SK-N-SH treated with all-trans-retinoic acid at 6 μM for 48 hours (cell line): ENCODE results near the gene XPOT.

Experiments used
- ATAC-seq: fragments of 200-7000 bp; cut with Tn5 transposase; 3 replicates; pipeline ENCODE4 v1.9.1; 2020; ENCODE audit warnings: mild to moderate bottlenecking, moderate library complexity
- ARNTL ChIP-seq: fragments of 450-650 bp; formaldehyde crosslinking; IDR thresholded peaks from 2 replicates; pipeline ENCODE4 v1.5.0; 2020; ENCODE audit warnings: low read depth, mild to moderate bottlenecking, moderate library complexity, borderline replicate concordance
- BACH2 ChIP-seq: fragments of 250-450 bp; sonication (Bioruptor Pico); IDR thresholded peaks from 2 replicates; pipeline ENCODE4 v1.9.0; 2021; ENCODE audit warnings: mild to moderate bottlenecking, borderline replicate concordance
- CSDC2 ChIP-seq: fragments of 250-450 bp; sonication (Bioruptor Pico); IDR thresholded peaks from 2 replicates; pipeline ENCODE4 v1.5.0; 2020; ENCODE audit warnings: mild to moderate bottlenecking, moderate library complexity
- ESRRG ChIP-seq: fragments of 250-450 bp; sonication (Bioruptor Pico); IDR thresholded peaks from 2 replicates; pipeline ENCODE4 v1.6.1; 2021; ENCODE audit warnings: mild to moderate bottlenecking
- GLIS3 ChIP-seq: fragments of 250-450 bp; sonication (Bioruptor Pico); IDR thresholded peaks from 2 replicates; pipeline ENCODE4 v1.5.0; 2020; ENCODE audit warnings: mild to moderate bottlenecking, moderate library complexity
- ISL1 ChIP-seq: fragments of 250-450 bp; sonication (Bioruptor Pico); IDR thresholded peaks from 2 replicates; pipeline ENCODE4 v2.1.2; 2022; ENCODE audit warnings: mild to moderate bottlenecking, moderate library complexity
- OSR1 ChIP-seq: fragments of 250-450 bp; sonication (Bioruptor Pico); IDR thresholded peaks from 2 replicates; pipeline ENCODE4 v1.8.0; 2022; ENCODE audit warnings: moderate library complexity, mild to moderate bottlenecking, inconsistent platforms
- PPARA ChIP-seq: fragments of 250-450 bp; sonication (Bioruptor Pico); IDR thresholded peaks from 2 replicates; pipeline ENCODE4 v1.5.0; 2020; ENCODE audit warnings: mild to moderate bottlenecking, borderline replicate concordance
- RARB ChIP-seq: fragments of 250-450 bp; sonication (Bioruptor Pico); IDR thresholded peaks from 2 replicates; pipeline ENCODE4 v1.8.0; 2021; ENCODE audit warnings: mild to moderate bottlenecking, moderate library complexity
- SNAI2 ChIP-seq: fragments of 250-450 bp; sonication (Bioruptor Pico); IDR thresholded peaks from 2 replicates; pipeline ENCODE4 v1.5.0; 2020; ENCODE audit warnings: mild to moderate bottlenecking, moderate library complexity
- TCF4 ChIP-seq: fragments of 250-450 bp; sonication (Bioruptor Pico); IDR thresholded peaks from 2 replicates; pipeline ENCODE4 v1.8.0; 2021; ENCODE audit warnings: mild to moderate bottlenecking, moderate library complexity, borderline replicate concordance
- TOX ChIP-seq: fragments of 250-450 bp; sonication (Bioruptor Pico); IDR thresholded peaks from 2 replicates; pipeline ENCODE4 v1.8.0; 2021; ENCODE audit warnings: mild to moderate bottlenecking, moderate library complexity, borderline replicate concordance
- ZC3H10 ChIP-seq: fragments of 250-450 bp; sonication (Bioruptor Pico); IDR thresholded peaks from 2 replicates; pipeline ENCODE4 v1.5.1; 2021; ENCODE audit warnings: mild to moderate bottlenecking, moderate library complexity
- ZFP30 ChIP-seq: fragments of 450-650 bp; formaldehyde crosslinking; IDR thresholded peaks from 2 replicates; pipeline ENCODE4 v1.5.0; 2022; ENCODE audit warnings: mild to moderate bottlenecking, moderate library complexity
- ZNF565 ChIP-seq: fragments of 450-650 bp; formaldehyde crosslinking; conservative IDR thresholded peaks from 2 replicates; pipeline ENCODE4 v1.5.0; 2020; ENCODE audit warnings: low read depth, mild to moderate bottlenecking, moderate library complexity
- ZNF70 ChIP-seq: fragments of 450-650 bp; formaldehyde crosslinking; IDR thresholded peaks from 2 replicates; pipeline ENCODE4 v1.5.0; 2020; ENCODE audit warnings: mild to moderate bottlenecking, moderate library complexity
- ZNF8 ChIP-seq: fragments of 450-650 bp; formaldehyde crosslinking; IDR thresholded peaks from 2 replicates; pipeline ENCODE4 v1.5.0; 2020; ENCODE audit warnings: mild to moderate bottlenecking, moderate library complexity
- TF ChIP-seq, protein P1 (sequence below): fragments of 250-450 bp; sonication (Bioruptor Pico); IDR thresholded peaks from 2 replicates; pipeline ENCODE4 v1.8.0; 2020; ENCODE audit warnings: mild to moderate bottlenecking, moderate library complexity, borderline replicate concordance
- TF ChIP-seq, protein P2 (sequence below): fragments of 250-450 bp; sonication (Bioruptor Pico); IDR thresholded peaks from 2 replicates; pipeline ENCODE4 v1.5.1; 2020; ENCODE audit warnings: low read depth, mild to moderate bottlenecking, moderate library complexity
- TF ChIP-seq, protein P3 (sequence below): fragments of 250-450 bp; sonication (Bioruptor Pico); IDR thresholded peaks from 2 replicates; pipeline ENCODE4 v1.5.0; 2020; ENCODE audit warnings: mild to moderate bottlenecking, moderate library complexity
- TF ChIP-seq, protein P4 (sequence below): fragments of 250-450 bp; sonication (Bioruptor Pico); IDR thresholded peaks from 2 replicates; pipeline ENCODE4 v1.5.1; 2021; ENCODE audit warnings: mild to moderate bottlenecking, moderate library complexity
- TF ChIP-seq, protein P5 (sequence below): fragments of 250-450 bp; sonication (Bioruptor Pico); IDR thresholded peaks from 2 replicates; pipeline ENCODE4 v1.8.0; 2021; ENCODE audit warnings: low read depth, mild to moderate bottlenecking, moderate library complexity, borderline replicate concordance

Gene XPOT

DNA sequence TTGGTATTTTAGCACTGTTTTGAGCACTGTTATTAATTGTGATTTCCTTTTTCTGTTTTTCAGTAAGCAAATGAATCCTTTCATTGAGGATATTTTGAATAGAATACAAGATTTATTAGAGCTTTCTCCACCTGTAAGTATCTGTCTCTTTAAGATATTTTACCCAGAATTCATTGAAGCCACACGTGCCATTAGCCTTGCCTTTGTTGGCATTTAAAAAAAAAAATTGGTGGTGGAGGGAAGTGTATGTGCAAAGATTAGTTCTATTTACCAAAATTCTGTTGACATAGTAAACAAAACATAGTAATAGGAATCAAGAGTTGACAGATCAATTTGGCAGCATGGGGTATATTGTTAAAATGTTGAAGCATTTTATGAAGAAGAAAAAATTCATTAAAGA lies 23.8 kb downstream of the XPOT start:
- ATAC-seq = no peak
- TF ChIP-seq ARNTL (CRISPR knock-in tag) = no peak
- TF ChIP-seq ISL1 (CRISPR knock-in tag) = no peak
- TF ChIP-seq ZNF70 (CRISPR knock-in tag) = no peak
- TF ChIP-seq ZNF565 (CRISPR knock-in tag) = no peak
- TF ChIP-seq, protein P1, sequence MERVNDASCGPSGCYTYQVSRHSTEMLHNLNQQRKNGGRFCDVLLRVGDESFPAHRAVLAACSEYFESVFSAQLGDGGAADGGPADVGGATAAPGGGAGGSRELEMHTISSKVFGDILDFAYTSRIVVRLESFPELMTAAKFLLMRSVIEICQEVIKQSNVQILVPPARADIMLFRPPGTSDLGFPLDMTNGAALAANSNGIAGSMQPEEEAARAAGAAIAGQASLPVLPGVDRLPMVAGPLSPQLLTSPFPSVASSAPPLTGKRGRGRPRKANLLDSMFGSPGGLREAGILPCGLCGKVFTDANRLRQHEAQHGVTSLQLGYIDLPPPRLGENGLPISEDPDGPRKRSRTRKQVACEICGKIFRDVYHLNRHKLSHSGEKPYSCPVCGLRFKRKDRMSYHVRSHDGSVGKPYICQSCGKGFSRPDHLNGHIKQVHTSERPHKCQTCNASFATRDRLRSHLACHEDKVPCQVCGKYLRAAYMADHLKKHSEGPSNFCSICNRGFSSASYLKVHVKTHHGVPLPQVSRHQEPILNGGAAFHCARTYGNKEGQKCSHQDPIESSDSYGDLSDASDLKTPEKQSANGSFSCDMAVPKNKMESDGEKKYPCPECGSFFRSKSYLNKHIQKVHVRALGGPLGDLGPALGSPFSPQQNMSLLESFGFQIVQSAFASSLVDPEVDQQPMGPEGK (CRISPR knock-in tag) = no peak
- TF ChIP-seq ZC3H10 (CRISPR knock-in tag) = no peak
- TF ChIP-seq, protein P2, sequence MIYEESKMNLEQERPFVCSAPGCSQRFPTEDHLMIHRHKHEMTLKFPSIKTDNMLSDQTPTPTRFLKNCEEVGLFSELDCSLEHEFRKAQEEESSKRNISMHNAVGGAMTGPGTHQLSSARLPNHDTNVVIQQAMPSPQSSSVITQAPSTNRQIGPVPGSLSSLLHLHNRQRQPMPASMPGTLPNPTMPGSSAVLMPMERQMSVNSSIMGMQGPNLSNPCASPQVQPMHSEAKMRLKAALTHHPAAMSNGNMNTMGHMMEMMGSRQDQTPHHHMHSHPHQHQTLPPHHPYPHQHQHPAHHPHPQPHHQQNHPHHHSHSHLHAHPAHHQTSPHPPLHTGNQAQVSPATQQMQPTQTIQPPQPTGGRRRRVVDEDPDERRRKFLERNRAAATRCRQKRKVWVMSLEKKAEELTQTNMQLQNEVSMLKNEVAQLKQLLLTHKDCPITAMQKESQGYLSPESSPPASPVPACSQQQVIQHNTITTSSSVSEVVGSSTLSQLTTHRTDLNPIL (CRISPR knock-in tag) = no peak
- TF ChIP-seq GLIS3 (CRISPR knock-in tag) = no peak
- TF ChIP-seq ZNF8 (CRISPR knock-in tag) = no peak
- TF ChIP-seq, protein P3, sequence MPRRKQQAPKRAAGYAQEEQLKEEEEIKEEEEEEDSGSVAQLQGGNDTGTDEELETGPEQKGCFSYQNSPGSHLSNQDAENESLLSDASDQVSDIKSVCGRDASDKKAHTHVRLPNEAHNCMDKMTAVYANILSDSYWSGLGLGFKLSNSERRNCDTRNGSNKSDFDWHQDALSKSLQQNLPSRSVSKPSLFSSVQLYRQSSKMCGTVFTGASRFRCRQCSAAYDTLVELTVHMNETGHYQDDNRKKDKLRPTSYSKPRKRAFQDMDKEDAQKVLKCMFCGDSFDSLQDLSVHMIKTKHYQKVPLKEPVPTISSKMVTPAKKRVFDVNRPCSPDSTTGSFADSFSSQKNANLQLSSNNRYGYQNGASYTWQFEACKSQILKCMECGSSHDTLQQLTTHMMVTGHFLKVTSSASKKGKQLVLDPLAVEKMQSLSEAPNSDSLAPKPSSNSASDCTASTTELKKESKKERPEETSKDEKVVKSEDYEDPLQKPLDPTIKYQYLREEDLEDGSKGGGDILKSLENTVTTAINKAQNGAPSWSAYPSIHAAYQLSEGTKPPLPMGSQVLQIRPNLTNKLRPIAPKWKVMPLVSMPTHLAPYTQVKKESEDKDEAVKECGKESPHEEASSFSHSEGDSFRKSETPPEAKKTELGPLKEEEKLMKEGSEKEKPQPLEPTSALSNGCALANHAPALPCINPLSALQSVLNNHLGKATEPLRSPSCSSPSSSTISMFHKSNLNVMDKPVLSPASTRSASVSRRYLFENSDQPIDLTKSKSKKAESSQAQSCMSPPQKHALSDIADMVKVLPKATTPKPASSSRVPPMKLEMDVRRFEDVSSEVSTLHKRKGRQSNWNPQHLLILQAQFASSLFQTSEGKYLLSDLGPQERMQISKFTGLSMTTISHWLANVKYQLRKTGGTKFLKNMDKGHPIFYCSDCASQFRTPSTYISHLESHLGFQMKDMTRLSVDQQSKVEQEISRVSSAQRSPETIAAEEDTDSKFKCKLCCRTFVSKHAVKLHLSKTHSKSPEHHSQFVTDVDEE (CRISPR knock-in tag) = no peak
- no peak for TF ChIP-seq TCF4 (CRISPR knock-in tag)
- no peak for TF ChIP-seq TOX (CRISPR knock-in tag)
- TF ChIP-seq PPARA (CRISPR knock-in tag) = no peak
- TF ChIP-seq OSR1 = no peak
- TF ChIP-seq ESRRG (CRISPR knock-in tag) = no peak
- TF ChIP-seq SNAI2 = no peak
- TF ChIP-seq ZFP30 = no peak
- TF ChIP-seq RARB (CRISPR knock-in tag) = no peak

DNA sequence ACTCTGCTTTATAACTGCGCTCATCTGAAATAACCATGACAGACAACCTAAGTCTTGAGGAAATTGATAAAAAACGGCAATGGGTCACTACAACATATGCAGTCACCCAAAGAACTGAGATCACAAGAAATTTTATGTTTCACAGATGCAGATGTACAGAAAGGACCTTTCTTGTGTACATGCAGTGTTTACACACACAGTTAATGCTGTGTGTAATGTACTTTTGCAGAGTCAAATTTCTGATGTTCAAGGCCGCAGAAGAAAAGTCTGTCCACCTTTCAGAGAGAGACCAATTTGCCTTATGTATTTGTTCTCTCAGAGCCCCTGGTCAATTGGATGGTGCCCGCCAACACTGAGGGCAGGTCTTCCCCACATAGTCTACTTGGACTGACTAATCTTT lies 24.8 kb downstream of the XPOT start:
- no peak for ATAC-seq
- TF ChIP-seq ZNF565 (CRISPR knock-in tag) = no peak
- TF ChIP-seq GLIS3 (CRISPR knock-in tag) = no peak
- TF ChIP-seq ARNTL (CRISPR knock-in tag) = no peak
- no peak for TF ChIP-seq ZNF8 (CRISPR knock-in tag)
- TF ChIP-seq, protein P3 (CRISPR knock-in tag) = no peak
- TF ChIP-seq, protein P4, sequence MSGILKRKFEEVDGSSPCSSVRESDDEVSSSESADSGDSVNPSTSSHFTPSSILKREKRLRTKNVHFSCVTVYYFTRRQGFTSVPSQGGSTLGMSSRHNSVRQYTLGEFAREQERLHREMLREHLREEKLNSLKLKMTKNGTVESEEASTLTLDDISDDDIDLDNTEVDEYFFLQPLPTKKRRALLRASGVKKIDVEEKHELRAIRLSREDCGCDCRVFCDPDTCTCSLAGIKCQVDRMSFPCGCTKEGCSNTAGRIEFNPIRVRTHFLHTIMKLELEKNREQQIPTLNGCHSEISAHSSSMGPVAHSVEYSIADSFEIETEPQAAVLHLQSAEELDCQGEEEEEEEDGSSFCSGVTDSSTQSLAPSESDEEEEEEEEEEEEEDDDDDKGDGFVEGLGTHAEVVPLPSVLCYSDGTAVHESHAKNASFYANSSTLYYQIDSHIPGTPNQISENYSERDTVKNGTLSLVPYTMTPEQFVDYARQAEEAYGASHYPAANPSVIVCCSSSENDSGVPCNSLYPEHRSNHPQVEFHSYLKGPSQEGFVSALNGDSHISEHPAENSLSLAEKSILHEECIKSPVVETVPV (CRISPR knock-in tag) = no peak
- no peak for TF ChIP-seq BACH2 (CRISPR knock-in tag)
- TF ChIP-seq, protein P5, sequence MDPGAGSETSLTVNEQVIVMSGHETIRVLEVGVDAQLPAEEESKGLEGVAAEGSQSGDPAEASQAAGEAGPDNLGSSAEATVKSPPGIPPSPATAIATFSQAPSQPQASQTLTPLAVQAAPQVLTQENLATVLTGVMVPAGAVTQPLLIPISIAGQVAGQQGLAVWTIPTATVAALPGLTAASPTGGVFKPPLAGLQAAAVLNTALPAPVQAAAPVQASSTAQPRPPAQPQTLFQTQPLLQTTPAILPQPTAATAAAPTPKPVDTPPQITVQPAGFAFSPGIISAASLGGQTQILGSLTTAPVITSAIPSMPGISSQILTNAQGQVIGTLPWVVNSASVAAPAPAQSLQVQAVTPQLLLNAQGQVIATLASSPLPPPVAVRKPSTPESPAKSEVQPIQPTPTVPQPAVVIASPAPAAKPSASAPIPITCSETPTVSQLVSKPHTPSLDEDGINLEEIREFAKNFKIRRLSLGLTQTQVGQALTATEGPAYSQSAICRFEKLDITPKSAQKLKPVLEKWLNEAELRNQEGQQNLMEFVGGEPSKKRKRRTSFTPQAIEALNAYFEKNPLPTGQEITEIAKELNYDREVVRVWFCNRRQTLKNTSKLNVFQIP (CRISPR knock-in tag) = no peak
- no peak for TF ChIP-seq CSDC2
- TF ChIP-seq PPARA (CRISPR knock-in tag) = no peak
